IMR-90 (cell line): ENCODE data around the gene ANGPTL7.

ENCODE experiments used
- CHD1 ChIP-seq: IDR thresholded peaks from 2 replicates; pipeline ENCODE4 v1.6.1; 2012; ENCODE audit warnings: low read depth, low read length, improper control_type of control experiment
- MAZ ChIP-seq: IDR thresholded peaks from 2 replicates; pipeline ENCODE4 v1.6.1; 2012; ENCODE audit warnings: low read depth, mild to moderate bottlenecking, low read length, improper control_type of control experiment, moderate library complexity, borderline replicate concordance
- POLR2A ChIP-seq: IDR thresholded peaks from 2 replicates; pipeline ENCODE4 v1.6.1; 2012; ENCODE audit warnings: mild to moderate bottlenecking, low read depth, low read length
- RAD21 ChIP-seq: IDR thresholded peaks from 2 replicates; pipeline ENCODE4 v1.6.1; 2012; ENCODE audit warnings: low read length, improper control_type of control experiment
- RCOR1 ChIP-seq: IDR thresholded peaks from 2 replicates; pipeline ENCODE4 v1.6.1; 2012; ENCODE audit warnings: mild to moderate bottlenecking, low read length, improper control_type of control experiment; ENCODE audit not compliant: insufficient replicate concordance
- SMC3 ChIP-seq: fragments of 150-350 bp; IDR thresholded peaks from 2 replicates; pipeline ENCODE4 v1.6.1; 2016; ENCODE audit warnings: low read depth, mild to moderate bottlenecking, antibody characterized with exemption, low read length, moderate library complexity
- TF ChIP-seq, protein P1 (sequence below): conservative IDR thresholded peaks from 2 replicates; pipeline ENCODE4 v1.5.1; 2012; ENCODE audit warnings: mild to moderate bottlenecking, low read depth, low read length, improper control_type of control experiment
- TF ChIP-seq, protein P2 (sequence below): fragments of 150-350 bp; IDR thresholded peaks from 2 replicates; pipeline ENCODE4 v1.6.1; 2016; ENCODE audit warnings: low read depth, mild to moderate bottlenecking, low read length, moderate library complexity, borderline replicate concordance
- TF ChIP-seq, protein P3 (sequence below): fragments of 150-350 bp; IDR thresholded peaks from 2 replicates; pipeline ENCODE4 v1.6.1; 2017; ENCODE audit warnings: mild to moderate bottlenecking, antibody characterized with exemption, low read length, low read depth

DNA sequence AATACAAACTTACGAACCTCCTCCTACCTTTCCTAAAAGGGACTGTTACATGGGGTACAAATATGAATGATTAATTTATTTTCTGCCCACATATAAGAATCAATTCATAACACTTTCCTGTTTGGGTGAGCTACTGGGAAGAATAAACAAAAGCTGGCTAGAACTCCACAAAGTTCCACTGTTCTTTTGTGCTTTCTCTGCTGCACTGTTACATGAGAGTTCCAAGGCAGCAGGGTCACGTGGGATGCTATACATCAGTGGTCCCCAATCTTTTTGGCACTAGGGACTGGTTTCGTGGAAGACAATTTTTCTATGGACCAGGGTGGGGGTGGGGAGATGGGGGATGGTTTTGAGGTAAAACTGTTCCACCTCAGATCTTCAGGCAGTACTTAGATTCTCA, 2.2 kb upstream of the ANGPTL7 start:
- TF ChIP-seq, protein P1, sequence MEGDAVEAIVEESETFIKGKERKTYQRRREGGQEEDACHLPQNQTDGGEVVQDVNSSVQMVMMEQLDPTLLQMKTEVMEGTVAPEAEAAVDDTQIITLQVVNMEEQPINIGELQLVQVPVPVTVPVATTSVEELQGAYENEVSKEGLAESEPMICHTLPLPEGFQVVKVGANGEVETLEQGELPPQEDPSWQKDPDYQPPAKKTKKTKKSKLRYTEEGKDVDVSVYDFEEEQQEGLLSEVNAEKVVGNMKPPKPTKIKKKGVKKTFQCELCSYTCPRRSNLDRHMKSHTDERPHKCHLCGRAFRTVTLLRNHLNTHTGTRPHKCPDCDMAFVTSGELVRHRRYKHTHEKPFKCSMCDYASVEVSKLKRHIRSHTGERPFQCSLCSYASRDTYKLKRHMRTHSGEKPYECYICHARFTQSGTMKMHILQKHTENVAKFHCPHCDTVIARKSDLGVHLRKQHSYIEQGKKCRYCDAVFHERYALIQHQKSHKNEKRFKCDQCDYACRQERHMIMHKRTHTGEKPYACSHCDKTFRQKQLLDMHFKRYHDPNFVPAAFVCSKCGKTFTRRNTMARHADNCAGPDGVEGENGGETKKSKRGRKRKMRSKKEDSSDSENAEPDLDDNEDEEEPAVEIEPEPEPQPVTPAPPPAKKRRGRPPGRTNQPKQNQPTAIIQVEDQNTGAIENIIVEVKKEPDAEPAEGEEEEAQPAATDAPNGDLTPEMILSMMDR = no peak
- TF ChIP-seq, protein P2, sequence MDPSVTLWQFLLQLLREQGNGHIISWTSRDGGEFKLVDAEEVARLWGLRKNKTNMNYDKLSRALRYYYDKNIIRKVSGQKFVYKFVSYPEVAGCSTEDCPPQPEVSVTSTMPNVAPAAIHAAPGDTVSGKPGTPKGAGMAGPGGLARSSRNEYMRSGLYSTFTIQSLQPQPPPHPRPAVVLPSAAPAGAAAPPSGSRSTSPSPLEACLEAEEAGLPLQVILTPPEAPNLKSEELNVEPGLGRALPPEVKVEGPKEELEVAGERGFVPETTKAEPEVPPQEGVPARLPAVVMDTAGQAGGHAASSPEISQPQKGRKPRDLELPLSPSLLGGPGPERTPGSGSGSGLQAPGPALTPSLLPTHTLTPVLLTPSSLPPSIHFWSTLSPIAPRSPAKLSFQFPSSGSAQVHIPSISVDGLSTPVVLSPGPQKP = no peak
- TF ChIP-seq RCOR1 (no peak), SMC3 (no peak), MAZ (no peak), POLR2A (no peak), RAD21 (no peak), CHD1 (no peak)
- TF ChIP-seq, protein P3, sequence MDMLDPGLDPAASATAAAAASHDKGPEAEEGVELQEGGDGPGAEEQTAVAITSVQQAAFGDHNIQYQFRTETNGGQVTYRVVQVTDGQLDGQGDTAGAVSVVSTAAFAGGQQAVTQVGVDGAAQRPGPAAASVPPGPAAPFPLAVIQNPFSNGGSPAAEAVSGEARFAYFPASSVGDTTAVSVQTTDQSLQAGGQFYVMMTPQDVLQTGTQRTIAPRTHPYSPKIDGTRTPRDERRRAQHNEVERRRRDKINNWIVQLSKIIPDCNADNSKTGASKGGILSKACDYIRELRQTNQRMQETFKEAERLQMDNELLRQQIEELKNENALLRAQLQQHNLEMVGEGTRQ = no peak
